Right forelimb (tissue), 1 donor: ENCODE data around the gene GMFB.

Source experiments
- DNase-seq: peaks from one replicate; pipeline ENCODE4 v3.0.0-alpha.2; 2018

The GMFB gene

DNA sequence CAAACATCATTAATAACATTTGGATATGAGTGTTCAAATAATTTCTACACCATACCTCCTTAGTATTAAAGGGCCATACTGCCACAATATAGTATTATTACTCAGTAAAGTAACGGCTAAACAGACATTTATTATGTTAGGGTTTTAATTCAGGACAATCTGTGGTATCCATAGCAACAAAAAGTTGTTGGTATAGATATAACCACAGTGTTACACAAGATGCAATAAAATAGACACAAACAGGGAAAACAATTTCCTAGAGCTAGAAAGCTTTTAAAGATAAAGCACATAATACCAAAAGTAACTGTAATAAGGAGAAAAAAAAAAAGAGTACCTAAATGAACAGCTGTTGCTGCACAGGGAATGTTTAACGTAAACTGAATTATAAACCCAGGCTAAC is 63.7 kb downstream of the GMFB start:
- DNase-seq, result no peak
